Neural progenitor cell (in vitro differentiated cells): Measurements from ENCODE around the gene FAT1. TPM values are rescaled to one million over a fixed set of nuclear protein-coding genes. Genes with fewer than 3 reads are reported as not detected.

Source experiments
- DNase-seq: peaks from one replicate; pipeline ENCODE4 v3.0.0-alpha.2; 2016; ENCODE audit warnings: low spot score
- H2AFZ ChIP-seq: fragments of 200-600 bp; sonication (generic); replicated peaks from 2 replicates; pipeline ENCODE4 v1.6.1; 2016; ENCODE audit warnings: antibody characterized with exemption
- H3F3A ChIP-seq: fragments of 200-600 bp; sonication (generic); 2 replicates; pipeline ENCODE4 v1.6.1; 2016; ENCODE audit warnings: antibody characterized with exemption, low read depth
- H3K27ac ChIP-seq: fragments of 200-600 bp; sonication (generic); 2 replicates; pipeline ENCODE4 v1.5.1; 2016; ENCODE audit warnings: mild to moderate bottlenecking
- H3K27me3 ChIP-seq: fragments of 200-600 bp; sonication (generic); 2 replicates; pipeline ENCODE4 v1.6.1; 2016; ENCODE audit warnings: mild to moderate bottlenecking, moderate library complexity
- H3K36me3 ChIP-seq: fragments of 200-600 bp; sonication (generic); 2 replicates; pipeline ENCODE4 v1.5.1; 2016
- H3K4me1 ChIP-seq: fragments of 200-600 bp; sonication (generic); 2 replicates; pipeline ENCODE4 v1.6.1; 2016; ENCODE audit warnings: mixed run types
- H3K4me2 ChIP-seq: fragments of 200-600 bp; sonication (generic); 2 replicates; pipeline ENCODE4 v1.6.1; 2016
- H3K4me3 ChIP-seq: fragments of 200-600 bp; sonication (generic); 2 replicates; pipeline ENCODE4 v1.5.1; 2016
- H3K79me2 ChIP-seq: fragments of 200-600 bp; sonication (generic); 2 replicates; pipeline ENCODE4 v1.6.1; 2016; ENCODE audit warnings: low read depth
- H3K9ac ChIP-seq: fragments of 200-600 bp; sonication (generic); 2 replicates; pipeline ENCODE4 v1.6.1; 2016
- H3K9me3 ChIP-seq: fragments of 200-600 bp; sonication (generic); 2 replicates; pipeline ENCODE4 v1.5.1; 2016; ENCODE audit warnings: low read depth
- H4K20me1 ChIP-seq: fragments of 200-600 bp; sonication (generic); 2 replicates; pipeline ENCODE4 v1.6.1; 2016; ENCODE audit warnings: low read depth
- H3K27ac Mint-ChIP-seq: 3 replicates; pipeline ENCODE4 v1.8.0; 2021; ENCODE audit warnings: mixed read lengths
- H3K27me3 Mint-ChIP-seq: 2 replicates; pipeline ENCODE4 v1.8.0; 2022; ENCODE audit warnings: low read depth, mild to moderate bottlenecking, inconsistent platforms, moderate library complexity, mixed read lengths; ENCODE audit not compliant: insufficient read depth
- H3K36me3 Mint-ChIP-seq: 3 replicates; pipeline ENCODE4 v1.8.0; 2021; ENCODE audit warnings: mixed read lengths
- H3K4me1 Mint-ChIP-seq: 3 replicates; pipeline ENCODE4 v1.8.0; 2021; ENCODE audit warnings: mixed read lengths
- H3K4me3 Mint-ChIP-seq: 3 replicates; pipeline ENCODE4 v1.8.0; 2021; ENCODE audit warnings: mild to moderate bottlenecking, moderate library complexity, mixed read lengths
- H3K9me3 Mint-ChIP-seq: 3 replicates; pipeline ENCODE4 v1.8.0; 2020; ENCODE audit warnings: mixed read lengths
- EZH2 ChIP-seq: fragments of 200-600 bp; sonication (generic); IDR thresholded peaks from 2 replicates; pipeline ENCODE4 v1.6.1; 2017; ENCODE audit warnings: antibody characterized with exemption, mild to moderate bottlenecking, moderate library complexity
- EZH2phosphoT487 ChIP-seq: fragments of 200-600 bp; sonication (generic); IDR thresholded peaks from 2 replicates; pipeline ENCODE4 v1.6.1; 2017; ENCODE audit warnings: antibody characterized with exemption
- total RNA-seq: library from RNA; depleted of rRNA; stranded (reverse); fragments of >200 nt; gene quantifications from 2 replicates; pipeline ENCODE4 v1.2.3, GENCODE V29; 2015; ENCODE audit warnings: low replicate concordance
- TF ChIP-seq, protein P1 (sequence below): fragments of 200-600 bp; sonication (generic); IDR thresholded peaks from 2 replicates; pipeline ENCODE4 v1.5.1; 2017; ENCODE audit warnings: antibody characterized with exemption, mild to moderate bottlenecking

The FAT1 gene
- total RNA-seq, 1 donor from 2014 or later = 517 TPM

DNA sequence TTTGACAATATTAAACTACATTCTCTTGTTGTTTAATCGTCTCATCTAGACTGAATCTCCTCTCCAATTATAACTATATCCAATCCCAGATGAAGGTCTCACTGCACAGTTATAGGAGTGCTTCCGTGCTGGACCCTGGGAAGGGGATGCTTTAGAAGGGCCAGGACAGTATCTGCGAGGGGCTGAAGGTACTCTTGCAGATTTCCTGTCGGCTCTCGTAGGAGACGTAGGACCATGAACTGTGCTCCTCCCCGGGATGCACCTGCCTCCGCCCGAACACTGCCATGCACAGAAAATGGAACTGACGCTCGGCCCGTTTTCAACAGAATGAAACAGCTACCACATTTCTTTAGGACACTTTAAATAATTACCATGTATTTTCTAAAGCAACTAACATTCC is 39.4 kb downstream of the FAT1 start:
- no peak for DNase-seq
- Mint-ChIP-seq H3K27me3 (peaks cover 6% of the 10 kb centered on the region), H3K4me3 (no peak overlapping the region), H3K36me3 (peaks cover 40% of the 10 kb centered on the region), H3K4me1 (peaks cover 53% of the 10 kb centered on the region), H3K9me3 (peaks cover 18% of the 10 kb centered on the region), H3K27ac (peak overlapping the region; percentile 27)
- peaks cover 31% of the 10 kb centered on the region for H3F3A ChIP-seq
- peaks cover 83% of the 10 kb centered on the region for H3K4me1 ChIP-seq
- peaks cover 100% of the 10 kb centered on the region for H3K79me2 ChIP-seq
- TF ChIP-seq, protein P1, sequence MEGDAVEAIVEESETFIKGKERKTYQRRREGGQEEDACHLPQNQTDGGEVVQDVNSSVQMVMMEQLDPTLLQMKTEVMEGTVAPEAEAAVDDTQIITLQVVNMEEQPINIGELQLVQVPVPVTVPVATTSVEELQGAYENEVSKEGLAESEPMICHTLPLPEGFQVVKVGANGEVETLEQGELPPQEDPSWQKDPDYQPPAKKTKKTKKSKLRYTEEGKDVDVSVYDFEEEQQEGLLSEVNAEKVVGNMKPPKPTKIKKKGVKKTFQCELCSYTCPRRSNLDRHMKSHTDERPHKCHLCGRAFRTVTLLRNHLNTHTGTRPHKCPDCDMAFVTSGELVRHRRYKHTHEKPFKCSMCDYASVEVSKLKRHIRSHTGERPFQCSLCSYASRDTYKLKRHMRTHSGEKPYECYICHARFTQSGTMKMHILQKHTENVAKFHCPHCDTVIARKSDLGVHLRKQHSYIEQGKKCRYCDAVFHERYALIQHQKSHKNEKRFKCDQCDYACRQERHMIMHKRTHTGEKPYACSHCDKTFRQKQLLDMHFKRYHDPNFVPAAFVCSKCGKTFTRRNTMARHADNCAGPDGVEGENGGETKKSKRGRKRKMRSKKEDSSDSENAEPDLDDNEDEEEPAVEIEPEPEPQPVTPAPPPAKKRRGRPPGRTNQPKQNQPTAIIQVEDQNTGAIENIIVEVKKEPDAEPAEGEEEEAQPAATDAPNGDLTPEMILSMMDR = no peak
- no peak for TF ChIP-seq EZH2phosphoT487
- TF ChIP-seq EZH2 = no peak
- H4K20me1 ChIP-seq = peaks cover 85% of the 10 kb centered on the region
- peak overlapping the region; percentile 74 for H3K4me2 ChIP-seq
- no peak overlapping the region for H3K4me3 ChIP-seq
- H3K36me3 ChIP-seq = peaks cover 7% of the 10 kb centered on the region
- no peak overlapping the region for H2AFZ ChIP-seq
- H3K27ac ChIP-seq = no peak overlapping the region
- no peaks in the 10 kb centered on the region for H3K9me3 ChIP-seq
- H3K27me3 ChIP-seq = no peaks in the 10 kb centered on the region
- H3K9ac ChIP-seq = no peak overlapping the region

DNA sequence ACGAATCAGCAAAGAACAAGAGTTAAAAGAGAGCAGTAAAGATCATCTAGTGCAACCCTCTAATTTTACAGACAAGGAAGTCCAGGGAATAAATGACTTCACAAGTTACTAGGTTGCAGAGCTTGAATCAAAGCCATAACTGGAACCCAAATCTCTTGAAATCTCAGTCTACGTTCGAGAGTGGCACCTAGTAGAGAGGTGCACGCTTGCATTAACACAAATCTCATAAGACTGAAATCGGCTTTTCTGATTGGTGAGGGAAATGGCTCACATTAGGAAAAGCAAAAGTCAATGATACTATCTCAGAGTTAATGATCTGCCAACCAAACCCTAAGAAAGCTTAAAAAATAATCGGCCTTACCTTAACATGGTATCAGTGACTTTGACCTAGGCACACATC is 43.0 kb downstream of the FAT1 start:
- no peak for DNase-seq
- Mint-ChIP-seq H3K27ac (no peak overlapping the region), H3K27me3 (peaks cover 6% of the 10 kb centered on the region), H3K4me1 (peaks cover 31% of the 10 kb centered on the region), H3K36me3 (peaks cover 43% of the 10 kb centered on the region), H3K4me3 (no peak overlapping the region), H3K9me3 (peaks cover 18% of the 10 kb centered on the region)
- H3K4me1 ChIP-seq = peaks cover 70% of the 10 kb centered on the region
- H3K79me2 ChIP-seq = peaks cover 100% of the 10 kb centered on the region
- H3K9ac ChIP-seq = no peak overlapping the region
- peaks cover 74% of the 10 kb centered on the region for H4K20me1 ChIP-seq
- no peak overlapping the region for H3K4me2 ChIP-seq
- H3K9me3 ChIP-seq = no peaks in the 10 kb centered on the region
- peaks cover 7% of the 10 kb centered on the region for H3K36me3 ChIP-seq
- peak overlapping the region; percentile 57 for H3K27ac ChIP-seq
- peaks cover 13% of the 10 kb centered on the region for H3F3A ChIP-seq
- no peak overlapping the region for H3K4me3 ChIP-seq
- no peaks in the 10 kb centered on the region for H3K27me3 ChIP-seq
- TF ChIP-seq EZH2 (no peak), EZH2phosphoT487 (no peak)
- TF ChIP-seq, protein P1 = no peak
- H2AFZ ChIP-seq = no peak overlapping the region

DNA sequence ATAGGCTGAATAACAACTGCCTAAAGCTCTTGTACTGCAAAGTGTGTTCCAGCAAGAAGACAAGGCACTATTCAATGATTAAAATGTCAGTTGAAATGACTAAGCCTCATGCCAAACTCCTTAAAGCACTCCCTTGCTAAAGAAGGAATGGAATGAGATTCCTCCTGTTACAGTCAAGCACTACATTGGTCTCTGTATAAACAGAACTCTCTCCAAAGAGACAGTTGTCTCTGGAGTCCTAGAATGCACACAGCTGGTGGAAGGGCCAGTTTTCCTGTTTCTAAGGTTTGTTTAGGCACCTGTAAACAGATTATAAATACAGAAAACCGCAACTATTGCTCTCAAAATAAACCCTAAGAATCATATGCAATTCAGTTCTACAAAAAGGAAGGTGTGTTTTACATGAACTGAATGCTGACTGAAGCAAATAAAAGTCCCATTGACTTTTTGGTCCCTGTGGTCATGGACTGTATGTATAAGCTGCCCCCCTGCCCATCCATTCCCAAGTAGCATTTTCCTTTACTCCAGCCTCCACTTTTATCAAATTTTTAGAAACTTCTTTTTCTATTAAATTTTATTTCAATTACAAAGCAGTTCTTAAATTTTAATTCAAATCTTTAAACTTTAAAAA is 47.0 kb downstream of the FAT1 start:
- Mint-ChIP-seq H3K27ac (no peak overlapping the region), H3K27me3 (no peaks in the 10 kb centered on the region), H3K4me3 (no peak overlapping the region), H3K9me3 (peaks cover 13% of the 10 kb centered on the region), H3K36me3 (peaks cover 32% of the 10 kb centered on the region), H3K4me1 (peaks cover 18% of the 10 kb centered on the region)
- peaks cover 9% of the 10 kb centered on the region for H3F3A ChIP-seq
- peak; percentile 24 for DNase-seq
- TF ChIP-seq, protein P1 = no peak
- no peak for TF ChIP-seq EZH2
- TF ChIP-seq EZH2phosphoT487 = no peak
- peaks cover 7% of the 10 kb centered on the region for H3K36me3 ChIP-seq
- H3K9ac ChIP-seq = no peak overlapping the region
- no peak overlapping the region for H3K4me3 ChIP-seq
- H3K4me1 ChIP-seq = peaks cover 45% of the 10 kb centered on the region
- H3K4me2 ChIP-seq = peak overlapping the region; percentile 22
- H3K27ac ChIP-seq = peak overlapping the region; percentile 60
- no peaks in the 10 kb centered on the region for H3K9me3 ChIP-seq
- H2AFZ ChIP-seq = no peak overlapping the region
- H4K20me1 ChIP-seq = peaks cover 81% of the 10 kb centered on the region
- H3K27me3 ChIP-seq = no peaks in the 10 kb centered on the region
- H3K79me2 ChIP-seq = peaks cover 100% of the 10 kb centered on the region
